K562 (cell line): Measurements from ENCODE around the gene DEF6. TPM values are rescaled to one million over a fixed set of nuclear protein-coding genes. Genes with fewer than 3 reads are reported as not detected.

Experiments
- SRSF7 ChIP-seq: fragments of 200-400 bp; formaldehyde crosslinking; optimal IDR thresholded peaks from 2 replicates; pipeline ENCODE3; 2017; ENCODE audit warnings: mild to moderate bottlenecking, low read depth, low read length
- polyA plus RNA-seq, 8 experiments: library from polyadenylated mRNA; depleted of rRNA in 4 of 8; stranded (reverse) in 5 of 8; unstranded in 3 of 8; fragments of >200 nt; fragmentation: Nextera tagmentation in 2 of 8; fragmentation: Illumina TruSeq in 1 of 8; extraction: Ambion mirVana in 2 of 8; extraction: Trizol in 1 of 8; gene quantifications; 2 replicates each; pipeline versions ENCODE4 v1.2.1 to v1.2.3, GENCODE V29; 2011 to 2014; ENCODE audit warnings: inconsistent platforms in 1 of 8, missing spikeins in 1 of 8
- total RNA-seq, 7 experiments: library from RNA; depleted of rRNA in 6 of 7; stranded (reverse); fragments of >200 nt in 6 of 7; fragmentation: Illumina TruSeq in 2 of 7; extraction: Trizol in 2 of 7; gene quantifications; 2 replicates each; pipeline versions ENCODE4 v1.2.1 to v1.2.3, GENCODE V29; 2011 to 2021; ENCODE audit warnings: low replicate concordance in 1 of 7
- TF ChIP-seq, protein P1 (sequence below), 2 experiments: fragments of 450-650 bp; IDR thresholded peaks; 2 replicates each; pipeline ENCODE4 v1.6.1; 2016; ENCODE audit warnings: mild to moderate bottlenecking in 2 of 2, borderline replicate concordance in 1 of 2, low read depth in 1 of 2, moderate library complexity in 1 of 2

The DEF6 gene
- total and polyA plus RNA-seq, 9 of the 15 experiments (the other 6 are each of a cell fraction or from before 2014, with no cell fraction given), result 1.3 to 44.6 (median 22.7) TPM

DNA sequence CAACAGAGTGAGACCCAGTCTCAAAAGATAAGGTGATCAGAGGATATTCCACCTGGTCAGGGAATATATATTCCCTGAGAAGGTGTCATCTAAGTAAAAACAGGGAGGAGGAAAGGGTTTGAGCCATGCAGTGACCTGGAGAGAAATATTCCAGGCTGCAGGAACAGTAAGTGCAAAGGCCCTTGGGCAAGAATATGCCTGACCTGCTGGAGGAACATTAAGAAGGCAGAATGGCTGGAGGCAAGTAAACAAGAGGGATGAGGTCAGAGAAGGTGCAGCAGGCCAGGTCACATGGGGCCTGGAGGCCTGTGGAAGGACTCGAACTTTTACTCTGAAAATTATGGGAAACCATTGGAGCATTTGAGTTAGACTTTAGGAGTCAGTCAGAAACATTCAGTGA, 6.7 kb downstream of the DEF6 start (continued):
- no peak for TF ChIP-seq SRSF7
- TF ChIP-seq, protein P1, sequence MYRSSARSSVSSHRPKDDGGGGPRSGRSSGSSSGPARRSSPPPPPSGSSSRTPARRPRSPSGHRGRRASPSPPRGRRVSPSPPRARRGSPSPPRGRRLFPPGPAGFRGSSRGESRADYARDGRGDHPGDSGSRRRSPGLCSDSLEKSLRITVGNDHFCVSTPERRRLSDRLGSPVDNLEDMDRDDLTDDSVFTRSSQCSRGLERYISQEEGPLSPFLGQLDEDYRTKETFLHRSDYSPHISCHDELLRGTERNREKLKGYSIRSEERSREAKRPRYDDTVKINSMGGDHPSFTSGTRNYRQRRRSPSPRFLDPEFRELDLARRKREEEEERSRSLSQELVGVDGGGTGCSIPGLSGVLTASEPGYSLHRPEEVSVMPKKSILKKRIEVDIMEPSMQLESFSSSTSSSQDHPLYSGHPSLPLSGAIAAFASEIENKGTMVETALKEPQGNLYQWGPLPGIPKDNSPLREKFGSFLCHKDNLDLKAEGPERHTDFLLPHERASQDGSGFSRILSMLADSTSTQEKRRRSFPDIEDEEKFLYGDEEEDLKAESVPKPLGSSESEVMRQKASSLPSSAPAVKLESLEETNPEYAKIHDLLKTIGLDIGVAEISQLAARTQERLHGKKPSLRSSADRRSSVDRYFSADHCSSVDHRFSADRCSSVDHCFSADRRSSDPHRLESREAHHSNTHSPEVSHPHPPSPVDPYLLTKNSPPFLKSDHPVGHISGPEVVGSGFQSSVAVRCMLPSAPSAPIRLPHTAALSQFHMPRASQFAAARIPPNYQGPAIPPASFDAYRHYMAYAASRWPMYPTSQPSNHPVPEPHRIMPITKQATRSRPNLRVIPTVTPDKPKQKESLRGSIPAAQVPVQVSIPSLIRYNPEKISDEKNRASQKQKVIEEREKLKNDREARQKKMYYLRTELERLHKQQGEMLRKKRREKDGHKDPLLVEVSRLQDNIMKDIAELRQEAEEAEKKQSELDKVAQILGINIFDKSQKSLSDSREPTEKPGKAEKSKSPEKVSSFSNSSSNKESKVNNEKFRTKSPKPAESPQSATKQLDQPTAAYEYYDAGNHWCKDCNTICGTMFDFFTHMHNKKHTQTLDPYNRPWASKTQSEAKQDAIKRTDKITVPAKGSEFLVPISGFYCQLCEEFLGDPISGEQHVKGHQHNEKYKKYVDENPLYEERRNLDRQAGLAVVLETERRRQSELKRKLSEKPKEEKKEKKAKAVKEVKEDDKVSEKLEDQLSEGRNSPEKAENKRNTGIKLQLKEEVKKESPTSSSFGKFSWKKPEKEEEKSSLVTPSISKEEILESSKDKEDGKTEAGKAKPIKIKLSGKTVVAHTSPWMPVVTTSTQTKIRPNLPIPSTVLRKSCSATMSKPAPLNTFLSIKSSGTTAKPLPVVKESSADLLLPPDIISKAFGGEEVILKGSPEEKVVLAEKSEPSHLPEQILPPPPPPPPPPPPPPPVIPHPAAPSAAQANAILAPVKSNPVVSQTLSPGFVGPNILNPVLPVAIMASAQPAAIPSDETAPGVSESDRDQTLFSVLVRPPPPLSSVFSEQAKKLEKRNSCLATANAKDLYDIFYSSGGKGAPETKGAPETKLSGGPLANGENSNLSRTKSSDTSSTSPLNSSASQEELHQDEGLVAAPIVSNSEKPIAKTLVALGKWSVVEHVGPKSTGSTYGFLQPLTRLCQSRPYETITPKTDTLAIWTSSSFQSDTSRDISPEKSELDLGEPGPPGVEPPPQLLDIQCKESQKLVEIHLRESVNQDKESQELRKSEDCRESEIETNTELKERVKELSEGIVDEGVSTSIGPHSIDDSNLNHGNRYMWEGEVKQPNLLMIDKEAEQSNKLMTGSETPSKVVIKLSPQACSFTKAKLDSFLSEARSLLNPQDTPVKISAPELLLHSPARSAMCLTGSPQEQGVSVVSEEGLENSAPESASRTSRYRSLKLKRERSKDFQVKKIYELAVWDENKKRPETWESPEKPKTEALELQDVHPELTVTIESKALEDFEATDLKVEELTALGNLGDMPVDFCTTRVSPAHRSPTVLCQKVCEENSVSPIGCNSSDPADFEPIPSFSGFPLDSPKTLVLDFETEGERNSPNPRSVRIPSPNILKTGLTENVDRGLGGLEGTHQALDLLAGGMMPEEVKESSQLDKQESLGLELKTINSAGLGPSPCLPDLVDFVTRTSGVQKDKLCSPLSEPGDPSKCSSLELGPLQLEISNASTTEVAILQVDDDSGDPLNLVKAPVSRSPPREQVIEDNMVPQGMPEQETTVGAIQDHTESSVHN (IDR thresholded peaks at IDR 0.05; ENCODE audit: borderline replicate concordance in 1 of 2, low read depth in 1 of 2), result no peak
- TF ChIP-seq, all 486 proteins: peak for 4
